K562 (cell line): ENCODE measurements around the gene HMGXB3. TPM values are rescaled to one million over a fixed set of nuclear protein-coding genes. Genes with fewer than 3 reads are reported as not detected.

Source experiments
- ATAC-seq: fragments of 200-7000 bp; cut with Tn5 transposase; 3 replicates; pipeline ENCODE4 v1.9.1; 2020; ENCODE audit warnings: moderate library complexity
- BruUV-seq: library from RNA; stranded (reverse); fragments of 400-500 nt; replicated peaks from 2 replicates; lab custom pipeline; 2021; lab: Mats Ljungman, UMichigan
- CTCF ChIA-PET: fragments of 300-600 bp; formaldehyde crosslinking; extraction: SDS; loops from one replicate; lab custom pipeline; 2021; ENCODE audit warnings: low intra/inter-chr PET ratio; lab: Yijun Ruan, JAX
- POLR2A ChIA-PET: fragments of 300-600, 350-650 bp; sonication (Branson Sonifier 250); formaldehyde crosslinking; extraction: SDS; loops from one replicate; lab custom pipeline; 2021; ENCODE audit warnings: antibody characterized with exemption, inconsistent platforms; lab: Yijun Ruan, JAX
- DNase-seq, 4 experiments: peaks; one replicate each; pipeline versions ENCODE4 v3.0.0 to v3.0.0-alpha.2; 2011 to 2018; ENCODE audit warnings: low spot score in 3 of 4, mixed read lengths in 3 of 4; ENCODE audit errors: extremely low read depth in 1 of 4
- FAIRE-seq: peaks from 2 replicates; lab custom pipeline; 2011; peaks lifted over from hg19 to GRCh38; lab: Jason Lieb, UNC
- H2AFZ ChIP-seq: 2 replicates; pipeline ENCODE4 v1.6.0; 2011; ENCODE audit warnings: low read depth, low read length, control low read depth, inconsistent platforms
- H3K27ac ChIP-seq: fragments of 200-600 bp; 3 replicates; pipeline ENCODE4 v1.8.0; 2011; ENCODE audit warnings: low read depth, mild to moderate bottlenecking, control low read depth, inconsistent platforms, low read length, moderate library complexity, mixed read lengths; ENCODE audit errors: extremely low read depth
- H3K27me3 ChIP-seq, 2 experiments: fragments of 300-600 bp in 1 of 2; 2 replicates in 1 of 2; 3 replicates in 1 of 2; pipeline versions ENCODE4 v1.6.0 to v1.8.0; 2011; ENCODE audit warnings: inconsistent platforms in 2 of 2, low read length in 2 of 2, mild to moderate bottlenecking in 1 of 2, mixed read lengths in 1 of 2, moderate library complexity in 1 of 2; ENCODE audit not compliant: control insufficient read depth in 2 of 2, insufficient read depth in 2 of 2
- H3K36me3 ChIP-seq: fragments of 300-600 bp; 3 replicates; pipeline ENCODE4 v1.8.0; 2011; ENCODE audit warnings: mild to moderate bottlenecking, low read length, inconsistent platforms; ENCODE audit not compliant: control insufficient read depth, insufficient read depth
- H3K4me1 ChIP-seq, 2 experiments: fragments of 200-600 bp in 1 of 2; replicated peaks in 1 of 2; 2 replicates in 1 of 2; 3 replicates in 1 of 2; pipeline versions ENCODE4 v1.5.1 to v1.8.0; 2011; ENCODE audit warnings: inconsistent platforms in 2 of 2, low read length in 2 of 2, mild to moderate bottlenecking in 1 of 2, mixed read lengths in 1 of 2, moderate library complexity in 1 of 2; ENCODE audit not compliant: control insufficient read depth in 2 of 2, insufficient read depth in 2 of 2
- H3K4me2 ChIP-seq: 2 replicates; pipeline ENCODE4 v1.6.1; 2011; ENCODE audit warnings: low read length, control low read depth, inconsistent platforms, mixed read lengths; ENCODE audit not compliant: insufficient read depth
- H3K4me3 ChIP-seq: fragments of 200-600 bp; sonication (generic), shearing (Covaris generic); 2 replicates; pipeline ENCODE4 v1.5.1; 2016; ENCODE audit warnings: control low read depth, inconsistent platforms
- H3K79me2 ChIP-seq: fragments of 200-600 bp; 3 replicates; pipeline ENCODE4 v1.8.0; 2011; ENCODE audit warnings: low read length, inconsistent platforms; ENCODE audit not compliant: control insufficient read depth, insufficient read depth
- H3K9ac ChIP-seq, 2 experiments: 2 replicates each; pipeline versions ENCODE4 v1.6.0 to v1.6.1; 2011; ENCODE audit warnings: low read depth in 2 of 2, low read length in 2 of 2, control low read depth in 1 of 2, inconsistent platforms in 1 of 2, mild to moderate bottlenecking in 1 of 2, mixed read lengths in 1 of 2; ENCODE audit not compliant: insufficient read depth in 1 of 2
- H3K9me1 ChIP-seq: one replicate; pipeline ENCODE4 v1.6.0; 2011; ENCODE audit warnings: inconsistent platforms, mild to moderate bottlenecking, low read length, moderate library complexity; ENCODE audit not compliant: control insufficient read depth, insufficient read depth
- H3K9me3 ChIP-seq: replicated peaks from 2 replicates; pipeline ENCODE4 v1.5.1; 2011; ENCODE audit warnings: low read depth, low read length, inconsistent platforms; ENCODE audit not compliant: control insufficient read depth, insufficient read depth
- H4K20me1 ChIP-seq: replicated peaks from 2 replicates; pipeline ENCODE4 v1.6.1; 2011; ENCODE audit warnings: low read length, inconsistent platforms, mixed read lengths; ENCODE audit not compliant: control insufficient read depth, insufficient read depth
- GTF2E2 ChIP-seq: fragments of 200-800 bp; sonication (Bioruptor generic); IDR thresholded peaks from 2 replicates; pipeline ENCODE4 v1.6.1; 2016; ENCODE audit warnings: missing genetic modification characterization, missing compliant biosample characterization
- KAT7 ChIP-seq: sonication (generic); formaldehyde crosslinking; IDR thresholded peaks from 2 replicates; pipeline ENCODE4 v1.8.0; 2022; ENCODE audit warnings: missing genetic modification reagents, mild to moderate bottlenecking, borderline replicate concordance
- KDM1A ChIP-seq, 2 experiments: fragments of 450-650 bp; IDR thresholded peaks; 2 replicates each; pipeline ENCODE4 v1.6.1; 2016; ENCODE audit warnings: mild to moderate bottlenecking in 2 of 2
- NCOA2 ChIP-seq, 2 experiments: fragments of 450-650 bp; IDR thresholded peaks; 2 replicates each; pipeline ENCODE4 v1.6.1; 2018; ENCODE audit warnings: mild to moderate bottlenecking in 2 of 2, moderate library complexity in 1 of 2; ENCODE audit not compliant: partially characterized antibody in 2 of 2
- RNF2 ChIP-seq: sonication (generic); IDR thresholded peaks from 2 replicates; pipeline ENCODE4 v1.6.1; 2016
- ZNF165 ChIP-seq: fragments of 250-450 bp; sonication (Bioruptor Pico); IDR thresholded peaks from 2 replicates; pipeline ENCODE4 v1.4.0; 2020; ENCODE audit warnings: borderline replicate concordance
- ZNF780A ChIP-seq: fragments of 250-450 bp; sonication (Bioruptor Pico); IDR thresholded peaks from 2 replicates; pipeline ENCODE4 v1.5.0; 2021; ENCODE audit warnings: mild to moderate bottlenecking
- WGBS: fragments of 100-300 bp; shearing (Covaris generic); methylation state at CpG from one replicate; pipeline ENCODE4 v1.1.6; 2016; ENCODE audit warnings: low coverage, mixed read lengths; ENCODE audit not compliant: insufficient coverage; ENCODE audit errors: missing lambda C conversion rate; 5-methylcytosine and 5-hydroxymethylcytosine counted together
- in situ Hi-C: fragments of 300-500 bp; cut with MboI; formaldehyde crosslinking; loops from 4 replicates; pipeline ENCODE4 v1.15.0; 2018; ENCODE audit warnings: inconsistent platforms, mixed read lengths
- intact Hi-C: fragments of 100-400 bp; cut with micrococcal nuclease; formaldehyde crosslinking; loops from 2 replicates; pipeline ENCODE4 v1.14.2; 2022
- polyA plus RNA-seq, 8 experiments: library from polyadenylated mRNA; depleted of rRNA in 4 of 8; stranded (reverse) in 5 of 8; unstranded in 3 of 8; fragments of >200 nt; fragmentation: Nextera tagmentation in 2 of 8; fragmentation: Illumina TruSeq in 1 of 8; extraction: Ambion mirVana in 2 of 8; extraction: Trizol in 1 of 8; gene quantifications; 2 replicates each; pipeline versions ENCODE4 v1.2.1 to v1.2.3, GENCODE V29; 2011 to 2014; ENCODE audit warnings: inconsistent platforms in 1 of 8, missing spikeins in 1 of 8
- total RNA-seq, 7 experiments: library from RNA; depleted of rRNA in 6 of 7; stranded (reverse); fragments of >200 nt in 6 of 7; fragmentation: Illumina TruSeq in 2 of 7; extraction: Trizol in 2 of 7; gene quantifications; 2 replicates each; pipeline versions ENCODE4 v1.2.1 to v1.2.3, GENCODE V29; 2011 to 2021; ENCODE audit warnings: low replicate concordance in 1 of 7
- TF ChIP-seq, protein P1 (sequence below): conservative IDR thresholded peaks from 2 replicates; pipeline ENCODE4 v1.6.1; 2011; ENCODE audit warnings: low read depth, mild to moderate bottlenecking, low read length; ENCODE audit not compliant: control insufficient read depth
- TF ChIP-seq, protein P2 (sequence below): fragments of 450-650 bp; formaldehyde crosslinking; IDR thresholded peaks from 2 replicates; pipeline ENCODE4 v1.4.0; 2022; ENCODE audit warnings: missing genetic modification characterization
- TF ChIP-seq, protein P3 (sequence below), 3 experiments: fragments of 200-800 bp in 1 of 3; fragments of 250-450 bp in 1 of 3; fragments of 450-650 bp in 1 of 3; sonication (Bioruptor Pico) in 1 of 3; sonication (Bioruptor generic) in 1 of 3; formaldehyde crosslinking in 1 of 3; IDR thresholded peaks; 2 replicates each; pipeline versions ENCODE4 v1.6.1 to v1.8.0; 2016 to 2022; ENCODE audit warnings: mild to moderate bottlenecking in 2 of 3, missing genetic modification characterization in 2 of 3, missing compliant biosample characterization in 1 of 3, moderate library complexity in 1 of 3
- TF ChIP-seq, protein P4 (sequence below): fragments of 450-650 bp; IDR thresholded peaks from 2 replicates; pipeline ENCODE4 v1.6.1; 2016; ENCODE audit warnings: mild to moderate bottlenecking
- TF ChIP-seq, protein P5 (sequence below): fragments of 450-650 bp; IDR thresholded peaks from 2 replicates; pipeline ENCODE4 v1.6.1; 2016; ENCODE audit warnings: antibody characterized with exemption

Gene HMGXB3
- total and polyA plus RNA-seq, 9 of the 15 experiments (the other 6 are each of a cell fraction or from before 2014, with no cell fraction given), result 1.8 to 44.1 (median 32.2) TPM

DNA sequence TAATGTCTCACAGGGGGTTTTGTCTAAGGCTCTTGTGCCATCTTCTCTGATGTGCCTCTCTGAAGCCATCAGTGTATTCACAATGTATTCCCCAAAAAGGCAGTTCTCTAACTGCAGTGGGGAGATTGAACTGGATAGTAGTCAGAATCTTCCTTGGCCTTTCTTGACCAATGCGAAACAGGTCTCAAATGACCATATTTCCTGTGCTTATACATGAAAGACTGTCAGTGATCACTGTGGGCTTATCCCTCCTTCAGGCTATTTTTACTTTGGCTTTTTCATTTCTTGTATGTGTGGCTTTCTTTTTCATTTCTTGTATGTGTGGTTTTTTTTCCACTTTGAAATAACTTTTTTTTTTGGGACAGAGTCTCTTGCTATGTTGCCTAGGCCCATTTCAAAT is 19.7 kb downstream of the HMGXB3 start:
- Histone ChIP-seq H3K4me2 (no peak overlapping the region), H3K36me3 (peaks cover 100% of the 10 kb centered on the region), H3K27me3 (no peaks in the 10 kb centered on the region), H3K4me3 (no peak overlapping the region), H3K9me1 (no peaks in the 10 kb centered on the region), H2AFZ (no peak overlapping the region), H3K9me3 (no peaks in the 10 kb centered on the region), H3K4me1 (peaks cover 2 to 14% of the 10 kb centered on the region in 2 experiments; a peak in 2 of 5 replicates), H3K9ac (no peak overlapping the region), H4K20me1 (no peaks in the 10 kb centered on the region), H3K27ac (no peak overlapping the region), H3K79me2 (0 out of 3 replicates have a peak, but pooled peaks cover 6% of the 10 kb centered on the region)
- no TSS peak for BruUV-seq
- in situ Hi-C loops (no loop called here), intact Hi-C loops (loop anchor here (10.0 kb wide), 2 partner anchors 95 to 335 kb away; partner anchors contain the start of gene TCOF1)
- ATAC-seq, result no peak
- DNase-seq, result no peak
- WGBS, result 100% methylated on average over 1 of the region's 1 CpG
- no peak for FAIRE-seq
- ChIA-PET POLR2A (interaction anchor here (0.6 to 1.5 kb wide), 2 partner anchors 9 to 60 kb away, joined by 3 to 5 read pairs; partner anchors contain the start of gene SLC26A2), CTCF (no interaction called here)
- TF ChIP-seq NCOA2 (IDR thresholded peaks at IDR 0.05; ENCODE audit: partially characterized antibody in 2 of 2), result no peak
- TF ChIP-seq, protein P1, sequence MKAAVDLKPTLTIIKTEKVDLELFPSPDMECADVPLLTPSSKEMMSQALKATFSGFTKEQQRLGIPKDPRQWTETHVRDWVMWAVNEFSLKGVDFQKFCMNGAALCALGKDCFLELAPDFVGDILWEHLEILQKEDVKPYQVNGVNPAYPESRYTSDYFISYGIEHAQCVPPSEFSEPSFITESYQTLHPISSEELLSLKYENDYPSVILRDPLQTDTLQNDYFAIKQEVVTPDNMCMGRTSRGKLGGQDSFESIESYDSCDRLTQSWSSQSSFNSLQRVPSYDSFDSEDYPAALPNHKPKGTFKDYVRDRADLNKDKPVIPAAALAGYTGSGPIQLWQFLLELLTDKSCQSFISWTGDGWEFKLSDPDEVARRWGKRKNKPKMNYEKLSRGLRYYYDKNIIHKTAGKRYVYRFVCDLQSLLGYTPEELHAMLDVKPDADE, result no peak
- TF ChIP-seq, protein P2, sequence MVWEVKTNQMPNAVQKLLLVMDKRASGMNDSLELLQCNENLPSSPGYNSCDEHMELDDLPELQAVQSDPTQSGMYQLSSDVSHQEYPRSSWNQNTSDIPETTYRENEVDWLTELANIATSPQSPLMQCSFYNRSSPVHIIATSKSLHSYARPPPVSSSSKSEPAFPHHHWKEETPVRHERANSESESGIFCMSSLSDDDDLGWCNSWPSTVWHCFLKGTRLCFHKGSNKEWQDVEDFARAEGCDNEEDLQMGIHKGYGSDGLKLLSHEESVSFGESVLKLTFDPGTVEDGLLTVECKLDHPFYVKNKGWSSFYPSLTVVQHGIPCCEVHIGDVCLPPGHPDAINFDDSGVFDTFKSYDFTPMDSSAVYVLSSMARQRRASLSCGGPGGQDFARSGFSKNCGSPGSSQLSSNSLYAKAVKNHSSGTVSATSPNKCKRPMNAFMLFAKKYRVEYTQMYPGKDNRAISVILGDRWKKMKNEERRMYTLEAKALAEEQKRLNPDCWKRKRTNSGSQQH (CRISPR knock-in tag), result no peak
- no peak for TF ChIP-seq ZNF165 (CRISPR knock-in tag)
- TF ChIP-seq, protein P3, sequence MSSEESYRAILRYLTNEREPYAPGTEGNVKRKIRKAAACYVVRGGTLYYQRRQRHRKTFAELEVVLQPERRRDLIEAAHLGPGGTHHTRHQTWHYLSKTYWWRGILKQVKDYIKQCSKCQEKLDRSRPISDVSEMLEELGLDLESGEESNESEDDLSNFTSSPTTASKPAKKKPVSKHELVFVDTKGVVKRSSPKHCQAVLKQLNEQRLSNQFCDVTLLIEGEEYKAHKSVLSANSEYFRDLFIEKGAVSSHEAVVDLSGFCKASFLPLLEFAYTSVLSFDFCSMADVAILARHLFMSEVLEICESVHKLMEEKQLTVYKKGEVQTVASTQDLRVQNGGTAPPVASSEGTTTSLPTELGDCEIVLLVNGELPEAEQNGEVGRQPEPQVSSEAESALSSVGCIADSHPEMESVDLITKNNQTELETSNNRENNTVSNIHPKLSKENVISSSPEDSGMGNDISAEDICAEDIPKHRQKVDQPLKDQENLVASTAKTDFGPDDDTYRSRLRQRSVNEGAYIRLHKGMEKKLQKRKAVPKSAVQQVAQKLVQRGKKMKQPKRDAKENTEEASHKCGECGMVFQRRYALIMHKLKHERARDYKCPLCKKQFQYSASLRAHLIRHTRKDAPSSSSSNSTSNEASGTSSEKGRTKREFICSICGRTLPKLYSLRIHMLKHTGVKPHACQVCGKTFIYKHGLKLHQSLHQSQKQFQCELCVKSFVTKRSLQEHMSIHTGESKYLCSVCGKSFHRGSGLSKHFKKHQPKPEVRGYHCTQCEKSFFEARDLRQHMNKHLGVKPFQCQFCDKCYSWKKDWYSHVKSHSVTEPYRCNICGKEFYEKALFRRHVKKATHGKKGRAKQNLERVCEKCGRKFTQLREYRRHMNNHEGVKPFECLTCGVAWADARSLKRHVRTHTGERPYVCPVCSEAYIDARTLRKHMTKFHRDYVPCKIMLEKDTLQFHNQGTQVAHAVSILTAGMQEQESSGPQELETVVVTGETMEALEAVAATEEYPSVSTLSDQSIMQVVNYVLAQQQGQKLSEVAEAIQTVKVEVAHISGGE (CRISPR knock-in tag; IDR thresholded peaks at IDR 0.05), result no peak
- TF ChIP-seq KDM1A (IDR thresholded peaks at IDR 0.05), result no peak
- no peak for TF ChIP-seq GTF2E2 (tag)
- TF ChIP-seq RNF2, result no peak
- TF ChIP-seq, protein P4, sequence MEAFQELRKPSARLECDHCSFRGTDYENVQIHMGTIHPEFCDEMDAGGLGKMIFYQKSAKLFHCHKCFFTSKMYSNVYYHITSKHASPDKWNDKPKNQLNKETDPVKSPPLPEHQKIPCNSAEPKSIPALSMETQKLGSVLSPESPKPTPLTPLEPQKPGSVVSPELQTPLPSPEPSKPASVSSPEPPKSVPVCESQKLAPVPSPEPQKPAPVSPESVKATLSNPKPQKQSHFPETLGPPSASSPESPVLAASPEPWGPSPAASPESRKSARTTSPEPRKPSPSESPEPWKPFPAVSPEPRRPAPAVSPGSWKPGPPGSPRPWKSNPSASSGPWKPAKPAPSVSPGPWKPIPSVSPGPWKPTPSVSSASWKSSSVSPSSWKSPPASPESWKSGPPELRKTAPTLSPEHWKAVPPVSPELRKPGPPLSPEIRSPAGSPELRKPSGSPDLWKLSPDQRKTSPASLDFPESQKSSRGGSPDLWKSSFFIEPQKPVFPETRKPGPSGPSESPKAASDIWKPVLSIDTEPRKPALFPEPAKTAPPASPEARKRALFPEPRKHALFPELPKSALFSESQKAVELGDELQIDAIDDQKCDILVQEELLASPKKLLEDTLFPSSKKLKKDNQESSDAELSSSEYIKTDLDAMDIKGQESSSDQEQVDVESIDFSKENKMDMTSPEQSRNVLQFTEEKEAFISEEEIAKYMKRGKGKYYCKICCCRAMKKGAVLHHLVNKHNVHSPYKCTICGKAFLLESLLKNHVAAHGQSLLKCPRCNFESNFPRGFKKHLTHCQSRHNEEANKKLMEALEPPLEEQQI, result no peak
- no peak for TF ChIP-seq ZNF780A (CRISPR knock-in tag)
- no peak for TF ChIP-seq KAT7 (CRISPR knock-in tag)
- TF ChIP-seq, protein P5, sequence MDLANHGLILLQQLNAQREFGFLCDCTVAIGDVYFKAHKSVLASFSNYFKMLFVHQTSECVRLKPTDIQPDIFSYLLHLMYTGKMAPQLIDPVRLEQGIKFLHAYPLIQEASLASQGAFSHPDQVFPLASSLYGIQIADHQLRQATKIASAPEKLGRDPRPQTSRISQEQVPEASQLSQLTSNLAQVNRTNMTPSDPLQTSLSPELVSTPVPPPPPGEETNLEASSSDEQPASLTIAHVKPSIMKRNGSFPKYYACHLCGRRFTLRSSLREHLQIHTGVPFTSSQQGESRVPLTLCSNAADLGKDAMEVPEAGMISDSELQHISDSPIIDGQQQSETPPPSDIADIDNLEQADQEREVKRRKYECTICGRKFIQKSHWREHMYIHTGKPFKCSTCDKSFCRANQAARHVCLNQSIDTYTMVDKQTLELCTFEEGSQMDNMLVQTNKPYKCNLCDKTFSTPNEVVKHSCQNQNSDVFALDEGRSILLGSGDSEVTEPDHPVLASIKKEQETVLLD, result no peak
